Inferior parietal cortex (tissue), 1 donor: ENCODE results near the gene CWC22.

ENCODE experiments used
- DNase-seq: peaks from one replicate; pipeline ENCODE4 v3.0.0-alpha.2; 2016; ENCODE audit errors: extremely low spot score

CWC22 gene

DNA sequence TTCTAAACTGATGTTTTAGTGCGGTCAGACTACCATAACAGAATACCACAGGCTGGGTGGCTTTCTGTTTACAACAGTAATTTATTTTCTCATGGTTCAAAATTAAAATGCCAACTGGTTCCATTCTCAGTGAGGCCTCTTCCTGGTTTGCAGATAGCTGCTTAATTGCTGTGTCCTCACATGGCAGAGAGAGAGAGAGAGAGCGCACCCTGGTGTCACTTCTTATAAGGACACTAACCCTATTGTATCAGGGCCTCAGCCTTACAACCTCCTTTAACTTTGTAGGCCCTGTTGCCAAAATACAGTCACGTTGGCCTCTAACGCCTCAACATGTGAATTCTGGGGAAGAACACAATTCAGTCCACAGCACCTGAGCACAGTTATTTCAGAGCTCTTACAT is 108.2 kb downstream of the CWC22 start:
- DNase-seq, result no peak
